Muscle layer of duodenum (tissue), 2 donors: ENCODE measurements around the gene MT1A.

Experiments
- H3K27ac ChIP-seq: one replicate; pipeline ENCODE4 v1.7.0; 2013; ENCODE audit warnings: mild to moderate bottlenecking, low read length
- H3K27me3 ChIP-seq: one replicate; pipeline ENCODE4 v1.7.0; 2013; ENCODE audit warnings: low read depth, mild to moderate bottlenecking, control low read depth, low read length
- H3K36me3 ChIP-seq, 2 donors: one replicate each; pipeline ENCODE4 v1.7.0; 2013; ENCODE audit warnings: low read length in 2 of 2, control low read depth in 1 of 2, mild to moderate bottlenecking in 1 of 2; ENCODE audit not compliant: insufficient read depth in 2 of 2, control insufficient read depth in 1 of 2
- H3K4me1 ChIP-seq, 2 donors: one replicate each; pipeline ENCODE4 v1.7.0; 2013; ENCODE audit warnings: low read length in 2 of 2, mild to moderate bottlenecking in 2 of 2, control low read depth in 1 of 2, moderate library complexity in 1 of 2; ENCODE audit not compliant: insufficient read depth in 2 of 2, control insufficient read depth in 1 of 2
- H3K4me3 ChIP-seq, 2 donors: one replicate each; pipeline ENCODE4 v1.7.0; 2013; ENCODE audit warnings: low read length in 2 of 2, low read depth in 1 of 2, mild to moderate bottlenecking in 1 of 2
- H3K9me3 ChIP-seq, 2 donors: one replicate each; pipeline ENCODE4 v1.7.0; 2013; ENCODE audit warnings: low read length in 2 of 2, control low read depth in 1 of 2, mild to moderate bottlenecking in 1 of 2; ENCODE audit not compliant: control insufficient read depth in 1 of 2
- donor health status: healthy.

MT1A gene

GRCh38 chr16:56686758-56687157, 48.3 kb downstream of the MT1A start:
- no peaks in the 10 kb centered on the region for H3K27me3 ChIP-seq
- H3K27ac ChIP-seq = no peak overlapping the region
- no peaks in the 10 kb centered on the region for H3K36me3 ChIP-seq
- H3K4me3 ChIP-seq = no peak overlapping the region
- peaks cover 0 to 11% of the 10 kb centered on the region in 2 donors for H3K4me1 ChIP-seq
- H3K9me3 ChIP-seq = no peaks in the 10 kb centered on the region

GRCh38 chr16:56688762-56689161, 50.3 kb downstream of the MT1A start:
- Histone ChIP-seq H3K4me3 (no peak overlapping the region), H3K9me3 (no peaks in the 10 kb centered on the region), H3K27ac (no peak overlapping the region), H3K36me3 (no peaks in the 10 kb centered on the region), H3K4me1 (no peaks in the 10 kb centered on the region), H3K27me3 (no peaks in the 10 kb centered on the region)

- Histone ChIP-seq H3K9me3 (no peaks in the 10 kb centered on the region), H3K4me1 (no peaks in the 10 kb centered on the region), H3K36me3 (no peaks in the 10 kb centered on the region), H3K27me3 (no peaks in the 10 kb centered on the region), H3K4me3 (no peak overlapping the region), H3K27ac (no peak overlapping the region)
These were observed 50.7 kb downstream of the MT1A start for GRCh38 chr16:56689171-56689570.
